GM21526 (cell line): ENCODE results near the gene COLEC11.
"Not testable (repeated sequence)": the region's sequence is repeated elsewhere in the genome, so short reads cannot be mapped to it uniquely, and the experiment has no call there.

Source experiments
- ATAC-seq: cut with Tn5 transposase; IDR thresholded peaks from one replicate; pipeline ENCODE4 v1.9.1; 2021; ENCODE audit warnings: moderate library complexity; ENCODE audit not compliant: unreplicated experiment, low FRiP score

Gene COLEC11

GRCh38 chr2:3604207-3604877 is 9.4 kb downstream of the COLEC11 start:
- ATAC-seq, result no peak

- no peak for ATAC-seq
These were observed 10.4 kb downstream of the COLEC11 start for GRCh38 chr2:3604991-3605961.

GRCh38 chr2:3606028-3606369 is 11.1 kb downstream of the COLEC11 start:
- no peak for ATAC-seq

- ATAC-seq, result no peak
These were observed 11.7 kb downstream of the COLEC11 start for GRCh38 chr2:3606370-3607201.

- no peak for ATAC-seq
These were observed 13.7 kb downstream of the COLEC11 start for GRCh38 chr2:3608373-3609278.

GRCh38 chr2:3609279-3609673 is 14.4 kb downstream of the COLEC11 start:
- peak; percentile 73 for ATAC-seq

GRCh38 chr2:3610415-3610814 is 15.5 kb downstream of the COLEC11 start:
- no peak for ATAC-seq

- ATAC-seq, result no peak
These were observed 16.1 kb downstream of the COLEC11 start for GRCh38 chr2:3610881-3611505.

GRCh38 chr2:3611589-3611988 is 16.7 kb downstream of the COLEC11 start:
- ATAC-seq, result no peak

- ATAC-seq, result no peak
These were observed 18.0 kb downstream of the COLEC11 start for GRCh38 chr2:3612639-3613523.

- ATAC-seq, result no peak
These were observed 18.6 kb downstream of the COLEC11 start for GRCh38 chr2:3613524-3613905.

- ATAC-seq, result not testable (repeated sequence)
These were observed 19.8 kb downstream of the COLEC11 start for GRCh38 chr2:3614743-3615142.

- ATAC-seq, result not testable (repeated sequence)
These were observed 20.8 kb downstream of the COLEC11 start for GRCh38 chr2:3615541-3616200.

- not testable (repeated sequence) for ATAC-seq
These were observed 21.7 kb downstream of the COLEC11 start for GRCh38 chr2:3616435-3617197.

GRCh38 chr2:3617198-3617890 is 22.4 kb downstream of the COLEC11 start:
- ATAC-seq, result no peak

- ATAC-seq, result no peak
These were observed 23.5 kb downstream of the COLEC11 start for GRCh38 chr2:3618367-3618766.

- ATAC-seq, result no peak
These were observed 24.1 kb downstream of the COLEC11 start for GRCh38 chr2:3619033-3619432.
